ENCODE data around the gene NUDT21.

- TF ChIP-seq CTCF (IDR thresholded peaks at IDR 0.05) (no peak), POLR2A (IDR thresholded peaks at IDR 0.05) (no peak)
Measured at GRCh38 chr16:56460101-56460500, 9.0 kb upstream of the NUDT21 start.
